ENCODE data around the gene DOCK4.

Gene DOCK4

GRCh38 chr7:111747718-111748117, 458.5 kb downstream of the DOCK4 start:
- Mint-ChIP-seq H3K36me3 (ENCODE audit: low read depth) (no peaks in the 10 kb centered on the region), H3K27ac (no peak overlapping the region), H3K9me3 (no peaks in the 10 kb centered on the region), H3K4me3 (no peak overlapping the region), H3K4me1 (ENCODE audit: low read depth) (no peaks in the 10 kb centered on the region), H3K27me3 (peaks cover 11% of the 10 kb centered on the region)
- no peak for DNase-seq

GRCh38 chr7:111746950-111747349, 459.2 kb downstream of the DOCK4 start:
- peaks cover 9% of the 10 kb centered on the region for H3K27me3 Mint-ChIP-seq
- no peak for DNase-seq
- H3K36me3 Mint-ChIP-seq (ENCODE audit: low read depth), result no peaks in the 10 kb centered on the region
- no peak overlapping the region for H3K27ac Mint-ChIP-seq
- no peaks in the 10 kb centered on the region for H3K4me1 Mint-ChIP-seq (ENCODE audit: low read depth)
- no peak overlapping the region for H3K4me3 Mint-ChIP-seq
- no peaks in the 10 kb centered on the region for H3K9me3 Mint-ChIP-seq

GRCh38 chr7:111744501-111745155, 461.6 kb downstream of the DOCK4 start:
- Mint-ChIP-seq H3K27me3 (peaks cover 7% of the 10 kb centered on the region), H3K36me3 (ENCODE audit: low read depth) (no peaks in the 10 kb centered on the region), H3K27ac (no peak overlapping the region), H3K9me3 (no peaks in the 10 kb centered on the region), H3K4me1 (ENCODE audit: low read depth) (no peaks in the 10 kb centered on the region), H3K4me3 (no peak overlapping the region)
- no peak for DNase-seq

GRCh38 chr7:111743244-111743847, 462.9 kb downstream of the DOCK4 start:
- Mint-ChIP-seq H3K4me3 (no peak overlapping the region), H3K27me3 (peaks cover 7% of the 10 kb centered on the region), H3K36me3 (ENCODE audit: low read depth) (no peaks in the 10 kb centered on the region), H3K27ac (no peak overlapping the region), H3K4me1 (ENCODE audit: low read depth) (no peaks in the 10 kb centered on the region), H3K9me3 (no peaks in the 10 kb centered on the region)
- DNase-seq, result no peak

GRCh38 chr7:111741811-111742240, 464.4 kb downstream of the DOCK4 start:
- Mint-ChIP-seq H3K4me1 (ENCODE audit: low read depth) (no peaks in the 10 kb centered on the region), H3K27ac (no peak overlapping the region), H3K27me3 (peaks cover 7% of the 10 kb centered on the region), H3K36me3 (ENCODE audit: low read depth) (no peaks in the 10 kb centered on the region), H3K4me3 (no peak overlapping the region), H3K9me3 (no peaks in the 10 kb centered on the region)
- no peak for DNase-seq

GRCh38 chr7:111740942-111741341, 465.3 kb downstream of the DOCK4 start:
- Mint-ChIP-seq H3K4me3 (no peak overlapping the region), H3K4me1 (ENCODE audit: low read depth) (no peaks in the 10 kb centered on the region), H3K27ac (no peak overlapping the region), H3K36me3 (ENCODE audit: low read depth) (no peaks in the 10 kb centered on the region), H3K9me3 (no peaks in the 10 kb centered on the region), H3K27me3 (peaks cover 16% of the 10 kb centered on the region)
- no peak for DNase-seq

GRCh38 chr7:111736552-111736874, 469.7 kb downstream of the DOCK4 start:
- no peaks in the 10 kb centered on the region for H3K4me1 Mint-ChIP-seq (ENCODE audit: low read depth)
- H3K27me3 Mint-ChIP-seq, result peaks cover 11% of the 10 kb centered on the region
- no peak overlapping the region for H3K4me3 Mint-ChIP-seq
- H3K9me3 Mint-ChIP-seq, result no peaks in the 10 kb centered on the region
- DNase-seq, result no peak
- H3K36me3 Mint-ChIP-seq (ENCODE audit: low read depth), result no peaks in the 10 kb centered on the region
- no peak overlapping the region for H3K27ac Mint-ChIP-seq

- no peaks in the 10 kb centered on the region for H3K4me1 Mint-ChIP-seq (ENCODE audit: low read depth)
- H3K27me3 Mint-ChIP-seq, result peaks cover 9% of the 10 kb centered on the region
- no peak overlapping the region for H3K27ac Mint-ChIP-seq
- peak; percentile 37 for DNase-seq
- no peaks in the 10 kb centered on the region for H3K9me3 Mint-ChIP-seq
- no peak overlapping the region for H3K4me3 Mint-ChIP-seq
- H3K36me3 Mint-ChIP-seq (ENCODE audit: low read depth), result no peaks in the 10 kb centered on the region
These were observed 470.3 kb downstream of the DOCK4 start for GRCh38 chr7:111735661-111736551.

GRCh38 chr7:111734954-111735660, 471.1 kb downstream of the DOCK4 start:
- no peaks in the 10 kb centered on the region for H3K36me3 Mint-ChIP-seq (ENCODE audit: low read depth)
- H3K27ac Mint-ChIP-seq, result no peak overlapping the region
- H3K27me3 Mint-ChIP-seq, result peaks cover 9% of the 10 kb centered on the region
- no peak for DNase-seq
- no peaks in the 10 kb centered on the region for H3K9me3 Mint-ChIP-seq
- H3K4me1 Mint-ChIP-seq (ENCODE audit: low read depth), result no peaks in the 10 kb centered on the region
- H3K4me3 Mint-ChIP-seq, result no peak overlapping the region

GRCh38 chr7:111732923-111733322, 473.3 kb downstream of the DOCK4 start:
- H3K27me3 Mint-ChIP-seq, result peaks cover 9% of the 10 kb centered on the region
- H3K4me3 Mint-ChIP-seq, result no peak overlapping the region
- no peak for DNase-seq
- no peaks in the 10 kb centered on the region for H3K4me1 Mint-ChIP-seq (ENCODE audit: low read depth)
- H3K9me3 Mint-ChIP-seq, result no peaks in the 10 kb centered on the region
- no peaks in the 10 kb centered on the region for H3K36me3 Mint-ChIP-seq (ENCODE audit: low read depth)
- no peak overlapping the region for H3K27ac Mint-ChIP-seq

- no peaks in the 10 kb centered on the region for H3K36me3 Mint-ChIP-seq (ENCODE audit: low read depth)
- H3K4me3 Mint-ChIP-seq, result no peak overlapping the region
- H3K27me3 Mint-ChIP-seq, result peaks cover 2% of the 10 kb centered on the region
- H3K9me3 Mint-ChIP-seq, result no peaks in the 10 kb centered on the region
- no peak for DNase-seq
- no peak overlapping the region for H3K27ac Mint-ChIP-seq
- no peaks in the 10 kb centered on the region for H3K4me1 Mint-ChIP-seq (ENCODE audit: low read depth)
These were observed 475.5 kb downstream of the DOCK4 start for GRCh38 chr7:111730476-111731300.

GRCh38 chr7:111730057-111730456, 476.1 kb downstream of the DOCK4 start:
- Mint-ChIP-seq H3K4me1 (ENCODE audit: low read depth) (no peaks in the 10 kb centered on the region), H3K27ac (no peak overlapping the region), H3K4me3 (no peak overlapping the region), H3K9me3 (no peaks in the 10 kb centered on the region), H3K36me3 (ENCODE audit: low read depth) (no peaks in the 10 kb centered on the region), H3K27me3 (peaks cover 3% of the 10 kb centered on the region)
- DNase-seq, result no peak

- H3K27me3 Mint-ChIP-seq, result peaks cover 3% of the 10 kb centered on the region
- H3K9me3 Mint-ChIP-seq, result no peaks in the 10 kb centered on the region
- no peak overlapping the region for H3K4me3 Mint-ChIP-seq
- H3K36me3 Mint-ChIP-seq (ENCODE audit: low read depth), result no peaks in the 10 kb centered on the region
- DNase-seq, result no peak
- H3K27ac Mint-ChIP-seq, result no peak overlapping the region
- H3K4me1 Mint-ChIP-seq (ENCODE audit: low read depth), result no peaks in the 10 kb centered on the region
These were observed 476.7 kb downstream of the DOCK4 start for GRCh38 chr7:111729483-111729882.

- H3K36me3 Mint-ChIP-seq (ENCODE audit: low read depth), result no peaks in the 10 kb centered on the region
- no peak overlapping the region for H3K4me3 Mint-ChIP-seq
- H3K4me1 Mint-ChIP-seq (ENCODE audit: low read depth), result no peaks in the 10 kb centered on the region
These were observed 477.6 kb downstream of the DOCK4 start for GRCh38 chr7:111728635-111728995.

More at GRCh38 chr7:111728635-111728995, 477.6 kb downstream of the DOCK4 start:
- Mint-ChIP-seq H3K9me3 (no peaks in the 10 kb centered on the region), H3K27ac (no peak overlapping the region), H3K27me3 (peaks cover 6% of the 10 kb centered on the region)
- DNase-seq, result no peak
